ENCODE measurements around the gene PCDH1.

The PCDH1 gene

DNA sequence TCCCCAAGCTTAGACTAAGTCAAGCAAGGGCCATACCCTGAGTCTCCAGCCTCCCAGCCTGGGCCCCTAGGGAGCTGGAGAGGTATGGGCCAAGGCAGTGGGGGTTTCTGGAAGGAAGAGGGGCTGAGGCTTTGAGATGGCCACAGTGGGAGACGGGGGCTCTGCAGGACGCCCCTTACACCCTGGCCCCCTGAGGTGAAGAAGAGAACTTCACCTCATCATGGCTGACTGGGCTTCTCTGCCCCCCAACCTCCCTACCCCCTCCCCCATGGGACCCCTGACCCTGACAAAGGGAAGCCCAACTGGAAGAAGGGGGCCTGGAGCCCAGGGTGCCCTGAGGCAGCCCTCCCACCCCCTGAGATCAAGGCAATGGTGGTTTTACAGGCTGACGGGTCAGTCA lies 25.8 kb downstream of the PCDH1 start:
- DNase-seq = no peak

DNA sequence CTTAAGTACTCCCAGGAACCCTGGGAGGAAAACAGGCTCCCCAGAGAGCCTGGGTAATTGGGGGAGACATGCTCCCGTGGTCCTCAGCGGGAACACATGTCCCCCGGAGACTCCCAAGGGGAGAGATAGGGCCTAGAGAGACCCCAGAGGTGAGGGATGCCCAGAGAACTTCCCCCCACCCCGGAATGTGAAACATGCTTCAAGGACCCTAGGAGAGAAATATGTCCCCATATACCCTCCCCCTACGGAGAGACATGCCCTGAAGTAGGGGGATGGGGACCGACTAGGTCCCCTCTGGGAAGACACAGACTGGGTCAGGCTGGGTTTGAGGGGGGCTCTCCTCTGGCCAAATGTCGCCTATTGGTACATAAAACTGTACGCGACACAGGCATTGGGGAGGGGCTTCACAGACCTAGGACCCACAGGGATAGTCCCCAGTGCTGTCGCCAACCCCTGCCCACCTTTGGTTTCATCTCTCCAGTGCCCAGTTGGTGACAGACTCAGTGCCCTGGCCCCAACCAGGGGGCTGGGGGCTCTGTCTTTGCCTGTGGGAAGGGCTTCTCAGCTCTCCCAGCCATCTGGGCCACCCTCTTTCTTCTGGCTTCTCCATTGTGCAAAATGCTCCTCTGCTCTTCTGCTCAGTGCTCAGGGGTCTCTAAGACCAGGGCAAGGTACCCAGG lies 26.9 kb downstream of the PCDH1 start:
- no peak for DNase-seq

DNA sequence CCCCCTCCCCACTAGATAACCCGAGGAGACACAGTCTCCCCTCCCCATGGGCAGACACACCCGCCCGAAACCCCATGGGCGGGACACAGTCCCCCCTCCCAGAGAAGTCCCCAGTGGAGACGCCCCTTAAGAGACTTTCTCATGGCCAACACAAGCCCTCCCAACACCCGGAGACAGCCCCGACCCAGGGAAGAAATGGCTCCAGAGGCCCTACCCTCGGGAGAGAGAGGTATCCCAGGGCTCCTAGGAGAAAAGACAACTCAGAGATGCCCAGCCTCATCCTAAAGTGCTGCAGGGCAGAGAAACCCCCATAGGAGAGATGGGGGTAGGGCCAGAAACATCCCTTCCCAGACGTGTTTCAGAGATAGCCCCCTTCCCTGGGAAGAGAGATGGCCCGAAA lies 27.4 kb downstream of the PCDH1 start:
- no peak for DNase-seq

DNA sequence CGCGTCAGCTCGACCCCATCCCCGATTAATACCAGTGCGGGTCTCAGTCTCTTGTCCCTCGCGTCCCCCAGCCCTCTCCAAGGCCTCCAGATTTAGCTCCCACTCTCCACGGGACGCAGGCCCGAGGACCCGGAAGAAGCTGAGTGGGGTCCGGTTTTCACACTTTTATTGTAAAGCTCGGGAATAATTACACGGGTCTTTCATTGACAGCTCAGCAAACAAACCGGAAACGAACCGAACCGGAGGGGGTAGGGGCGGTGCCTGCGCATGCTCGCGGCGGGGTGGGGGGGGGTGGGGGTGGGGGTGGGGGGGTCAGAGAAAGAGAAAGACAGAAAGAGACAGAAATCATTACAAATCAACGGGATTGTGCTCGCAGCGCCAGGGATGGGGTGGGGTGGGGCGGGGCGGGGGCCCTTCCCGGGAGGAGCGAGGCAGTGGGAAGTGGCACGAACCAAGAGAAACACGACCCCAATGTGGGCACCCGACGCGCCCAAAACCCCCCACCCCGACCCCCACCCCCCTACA lies 27.9 kb downstream of the PCDH1 start:
- DNase-seq = no peak

DNA sequence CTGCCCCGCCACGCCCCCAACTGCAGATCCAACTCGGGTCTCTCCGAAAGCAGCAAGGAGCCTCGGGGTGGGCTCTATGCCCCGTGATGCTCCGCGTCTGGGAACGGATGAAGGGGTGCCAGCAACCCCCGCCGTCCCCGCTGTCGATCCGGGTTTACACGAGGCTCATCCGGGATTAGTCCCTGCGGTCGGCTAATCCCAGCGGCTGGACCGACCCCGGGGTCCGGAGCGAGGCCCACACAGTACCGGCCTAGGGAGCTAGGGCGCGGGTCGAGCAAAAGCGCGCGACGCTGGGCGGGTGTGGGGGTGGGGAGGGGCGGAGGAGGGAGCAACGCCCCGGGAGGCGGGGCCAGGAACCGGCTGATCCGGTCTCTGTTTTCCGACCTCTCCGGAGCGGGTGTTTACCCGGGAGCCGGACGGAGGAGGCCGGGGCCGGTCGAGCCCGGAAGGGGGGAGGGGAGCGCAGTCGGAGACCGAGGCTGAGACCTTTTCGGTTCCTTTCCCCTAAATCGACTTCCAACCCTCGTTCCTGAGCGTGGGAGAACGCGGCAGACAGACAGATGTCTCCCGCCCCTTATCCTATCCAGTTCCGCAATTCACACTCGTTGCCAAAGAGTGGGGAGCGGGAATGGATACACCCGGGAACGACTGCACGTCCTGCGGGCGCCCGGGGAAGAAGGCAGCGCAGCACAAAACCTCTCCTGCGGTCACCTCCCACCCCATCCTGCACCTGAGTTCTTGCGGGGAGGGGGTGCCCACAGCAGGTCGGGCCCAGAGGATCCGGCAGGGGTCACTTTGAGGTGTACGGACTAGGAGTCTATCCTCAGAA lies 28.6 kb downstream of the PCDH1 start:
- no peak for DNase-seq

DNA sequence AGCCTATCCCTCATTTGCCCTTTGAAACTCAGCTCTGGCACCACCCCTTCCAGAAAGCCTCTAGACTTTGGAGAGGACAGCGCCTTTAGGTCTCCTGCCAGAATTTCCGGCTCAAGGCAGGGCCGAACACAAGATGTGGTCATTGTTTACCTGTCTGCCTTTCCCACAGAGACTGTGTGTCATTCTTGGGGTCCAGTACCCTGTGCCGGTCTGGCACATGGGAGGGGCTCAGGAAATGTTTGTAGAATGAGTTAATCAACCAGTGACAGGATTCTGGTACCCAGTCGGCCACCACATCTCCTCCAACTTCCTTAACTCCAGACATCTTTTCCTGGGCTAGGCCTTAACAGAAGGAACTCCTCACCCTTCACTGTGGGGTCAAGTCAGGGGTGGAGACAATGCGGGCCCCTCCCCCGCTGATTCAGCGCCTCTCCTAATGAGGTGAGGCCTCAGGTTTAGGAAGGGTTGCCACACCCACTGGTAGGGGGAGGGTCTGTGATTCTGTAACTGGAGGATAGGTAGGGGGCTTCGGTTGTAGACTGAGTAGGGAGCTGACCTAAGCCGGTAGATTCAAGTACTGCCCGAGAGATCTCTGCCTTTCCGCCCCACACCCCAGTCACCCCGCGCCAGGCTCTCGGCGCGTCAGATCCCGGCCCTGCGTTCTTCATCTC lies 29.3 kb downstream of the PCDH1 start:
- no peak for DNase-seq

DNA sequence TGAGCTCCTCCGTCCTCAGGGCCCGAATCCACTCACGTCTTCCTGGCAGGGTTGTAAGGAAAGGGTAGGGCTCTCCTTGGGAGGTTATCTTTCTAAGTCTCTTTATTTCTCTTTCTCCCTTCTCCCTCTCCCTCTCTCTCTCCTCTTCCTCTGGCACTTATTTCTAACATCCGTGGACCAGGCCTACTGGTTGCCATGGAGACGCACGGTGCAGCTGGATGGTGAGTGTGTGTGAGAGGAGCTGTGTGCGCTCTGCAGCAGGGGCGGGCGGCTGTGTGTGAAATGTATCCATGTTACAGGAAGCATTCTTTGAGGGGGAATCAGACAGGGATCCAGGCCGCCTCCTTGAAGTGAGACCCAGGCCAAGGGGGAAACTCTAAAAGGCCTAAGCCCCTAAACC lies 32.2 kb downstream of the PCDH1 start:
- no peak for DNase-seq

DNA sequence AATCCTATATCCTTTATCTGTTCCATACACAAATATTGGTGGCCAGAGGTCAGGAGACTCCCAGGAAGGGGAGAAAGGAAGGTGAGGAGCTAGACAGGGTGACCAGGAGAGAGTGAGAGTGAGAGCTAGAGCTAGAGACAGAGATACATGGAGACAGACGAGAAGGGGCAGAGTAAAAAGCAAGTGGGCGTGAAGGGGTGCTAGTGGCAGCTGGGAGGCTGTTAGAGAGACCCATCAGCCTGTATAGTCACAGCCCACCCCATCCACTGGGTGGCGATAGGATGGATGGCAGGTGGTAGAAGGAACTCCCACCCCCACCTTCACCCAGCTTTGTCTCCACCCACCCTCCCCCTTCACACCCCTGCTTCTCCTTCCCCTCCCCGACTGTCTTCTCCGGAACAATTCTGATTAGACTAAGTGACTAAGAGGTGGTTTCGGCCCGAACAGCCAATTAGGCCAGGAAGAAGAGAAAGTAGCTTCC lies 32.8 kb downstream of the PCDH1 start:
- no peak for DNase-seq

DNA sequence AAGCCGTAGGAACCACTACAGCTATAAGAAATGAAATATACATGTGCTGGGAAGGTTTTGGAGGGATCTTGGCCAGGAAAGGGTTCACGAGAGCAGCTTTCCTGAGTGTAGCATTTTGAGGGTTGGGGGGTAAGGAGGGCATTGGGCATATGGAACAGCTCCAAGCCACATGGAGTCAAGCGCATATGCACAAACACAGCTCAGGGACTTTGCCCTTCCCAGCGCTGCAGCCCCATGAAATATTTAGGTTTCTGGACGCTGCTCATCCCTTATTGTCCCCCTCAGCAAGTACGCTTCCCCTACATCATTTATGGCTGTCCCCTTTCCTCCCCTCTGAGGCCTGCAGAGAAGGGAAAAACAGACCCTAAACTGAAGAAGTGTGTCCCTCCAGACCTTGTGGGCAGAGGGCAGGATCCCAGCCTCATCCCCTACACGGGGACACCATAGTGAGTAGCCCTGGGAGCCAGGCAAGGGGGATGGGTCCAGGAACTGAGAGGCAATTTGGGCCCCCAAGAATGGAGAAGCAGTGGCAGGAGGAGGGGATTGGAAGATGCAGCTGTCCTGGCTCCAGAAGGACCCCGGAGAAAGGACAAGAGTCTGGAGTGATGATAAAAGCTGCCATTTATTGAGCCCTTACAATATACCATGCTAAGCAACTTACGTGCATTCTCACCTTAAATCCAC lies 33.7 kb downstream of the PCDH1 start:
- DNase-seq = no peak

DNA sequence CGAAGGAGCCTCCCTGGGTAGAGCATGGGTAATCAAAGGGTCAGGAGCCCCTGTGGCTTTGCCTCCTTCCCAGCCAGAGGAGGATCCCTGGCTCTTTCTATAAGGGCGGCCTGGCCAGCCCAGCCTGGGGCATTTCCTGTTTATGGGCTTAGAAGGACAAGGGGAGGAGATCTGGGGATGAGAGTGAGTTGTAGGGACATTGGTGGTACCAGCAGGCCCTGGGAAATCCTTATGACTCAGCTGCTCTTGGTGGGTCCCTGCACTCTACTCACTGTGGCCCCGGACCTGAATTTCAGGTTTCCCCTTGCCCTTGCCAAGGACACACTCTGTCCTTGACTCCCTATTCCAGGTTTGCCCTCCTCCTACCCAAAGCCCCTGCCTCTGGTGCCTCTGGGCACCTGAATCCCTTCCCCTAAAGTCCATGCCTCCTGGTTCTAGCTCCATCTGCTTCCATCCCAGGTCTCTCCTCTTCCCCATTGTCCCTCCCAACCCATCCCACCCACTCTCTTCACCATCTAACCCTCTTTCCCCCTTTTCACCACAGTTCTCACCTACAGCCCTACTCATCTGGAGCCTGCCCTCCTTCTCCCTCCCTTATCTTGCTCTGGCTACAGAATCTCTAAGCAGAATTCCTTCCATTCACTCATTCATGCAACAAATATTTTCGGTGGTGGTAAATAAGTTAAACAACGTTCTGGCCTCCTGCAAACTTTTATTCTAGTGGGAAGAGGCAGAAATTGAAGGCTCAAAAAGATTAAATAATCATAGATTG lies 34.9 kb downstream of the PCDH1 start:
- no peak for DNase-seq

DNA sequence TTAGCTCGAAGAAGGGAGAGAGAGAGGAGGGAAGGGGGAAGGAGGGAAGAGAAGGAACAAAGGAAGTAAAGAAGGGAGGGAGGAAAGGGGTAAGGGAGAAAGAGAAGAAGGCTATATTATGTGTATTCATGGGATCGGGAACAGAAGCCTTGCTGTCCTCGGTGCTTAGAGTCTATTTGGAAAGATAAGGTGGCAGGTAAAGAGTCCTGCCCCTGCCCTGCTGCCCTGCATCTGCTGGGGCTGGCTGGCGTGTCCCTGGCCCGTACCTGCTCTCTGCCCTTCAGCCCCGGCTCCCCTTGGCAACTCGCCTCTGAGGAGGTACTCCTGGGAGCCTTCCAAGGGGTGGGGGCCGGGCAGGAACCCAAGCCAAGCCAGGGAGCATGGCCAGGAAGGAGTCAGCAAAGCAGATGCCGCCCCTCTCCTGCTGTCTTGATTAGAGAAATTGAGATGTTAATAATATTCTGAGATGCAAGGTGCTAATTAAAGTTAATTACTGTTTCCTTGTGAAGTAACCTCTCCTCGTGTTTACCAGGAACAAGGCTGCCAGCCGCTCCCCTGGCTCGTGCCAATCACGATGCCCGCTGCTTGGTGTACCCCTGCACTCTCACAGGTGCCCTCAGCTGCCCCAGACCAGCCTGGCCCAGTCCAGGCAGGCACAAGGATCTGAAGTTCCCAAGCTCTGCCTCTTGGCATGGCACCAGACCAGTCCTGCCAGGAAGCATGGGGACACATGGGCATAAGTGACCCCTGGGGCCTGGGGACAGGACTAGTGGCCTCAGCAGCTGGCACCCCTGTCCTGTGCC lies 36.6 kb downstream of the PCDH1 start:
- DNase-seq = no peak

DNA sequence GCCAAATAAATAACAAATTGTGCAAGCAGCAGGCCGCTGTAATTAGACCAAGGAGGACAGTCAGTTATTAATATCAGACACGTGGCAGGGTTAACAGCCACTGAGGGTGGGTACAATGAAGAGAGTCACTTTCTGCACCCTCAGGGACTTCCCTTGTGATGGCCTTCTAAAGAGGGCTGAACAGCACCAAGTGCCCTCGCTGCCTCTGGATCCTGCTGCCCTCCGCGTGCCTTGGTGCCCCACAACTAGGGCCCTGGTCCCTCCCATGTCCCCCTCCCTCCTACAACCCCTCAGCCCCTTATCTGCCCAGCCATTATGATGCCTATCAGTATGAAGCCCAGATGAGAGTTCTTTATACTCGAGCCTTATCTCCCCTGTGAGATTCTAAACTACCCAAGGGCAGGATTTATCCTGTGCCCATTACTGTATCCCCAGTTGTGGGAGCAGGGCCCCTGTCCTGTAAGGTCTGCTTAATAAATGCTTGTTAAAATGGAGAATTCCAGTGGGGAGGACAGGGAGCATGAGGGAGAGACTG lies 37.3 kb downstream of the PCDH1 start:
- DNase-seq = no peak

DNA sequence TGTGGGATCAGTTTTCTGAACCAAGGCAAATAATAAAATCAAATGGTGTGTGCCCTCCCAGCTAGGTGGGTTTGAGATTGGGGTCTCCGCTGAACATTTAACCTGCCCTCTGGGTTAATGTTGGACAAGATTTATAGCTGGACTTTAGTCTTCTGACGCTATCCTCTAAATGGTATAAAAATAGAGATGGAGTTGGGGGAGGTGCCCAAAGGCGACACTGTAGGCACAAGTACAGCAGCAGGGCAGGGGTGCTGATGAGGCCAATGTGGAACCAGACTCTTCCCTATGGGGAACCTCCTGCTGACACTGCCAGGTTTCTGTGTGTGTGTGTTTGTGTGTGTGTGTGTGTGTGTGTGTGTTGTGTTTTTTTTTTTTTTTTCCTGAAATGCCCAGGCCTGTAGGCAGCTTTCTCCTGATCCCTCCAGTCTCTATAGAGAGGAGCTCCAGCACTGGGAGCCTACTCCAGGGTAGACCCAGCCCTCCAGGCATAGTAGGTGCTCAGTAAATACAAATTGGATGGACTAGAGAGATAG lies 37.9 kb downstream of the PCDH1 start:
- DNase-seq = no peak

DNA sequence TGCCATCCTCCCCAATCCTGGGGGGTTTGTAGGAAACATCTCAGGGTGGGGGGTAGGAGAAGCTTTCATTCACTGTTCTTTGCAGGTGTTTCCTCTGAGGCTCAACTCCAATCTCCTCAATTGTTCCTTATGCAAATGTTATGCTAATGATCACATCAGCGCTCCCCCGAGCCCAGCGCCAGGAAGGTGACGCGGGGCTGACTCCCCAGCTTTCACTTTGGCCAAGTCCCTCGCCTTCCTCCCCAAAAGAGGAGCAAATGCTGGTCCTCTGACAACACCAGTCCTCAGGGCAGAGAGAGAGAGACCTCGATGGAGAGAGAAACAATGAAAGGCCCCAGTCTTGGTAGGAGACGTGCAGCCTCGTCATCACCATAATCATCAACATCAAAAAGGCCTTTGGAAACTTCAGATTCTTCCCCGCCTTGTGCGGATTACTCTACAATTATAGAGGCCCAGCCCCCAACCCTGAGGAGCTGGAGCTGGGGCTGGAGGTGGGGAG lies 39.1 kb downstream of the PCDH1 start:
- DNase-seq = no peak

DNA sequence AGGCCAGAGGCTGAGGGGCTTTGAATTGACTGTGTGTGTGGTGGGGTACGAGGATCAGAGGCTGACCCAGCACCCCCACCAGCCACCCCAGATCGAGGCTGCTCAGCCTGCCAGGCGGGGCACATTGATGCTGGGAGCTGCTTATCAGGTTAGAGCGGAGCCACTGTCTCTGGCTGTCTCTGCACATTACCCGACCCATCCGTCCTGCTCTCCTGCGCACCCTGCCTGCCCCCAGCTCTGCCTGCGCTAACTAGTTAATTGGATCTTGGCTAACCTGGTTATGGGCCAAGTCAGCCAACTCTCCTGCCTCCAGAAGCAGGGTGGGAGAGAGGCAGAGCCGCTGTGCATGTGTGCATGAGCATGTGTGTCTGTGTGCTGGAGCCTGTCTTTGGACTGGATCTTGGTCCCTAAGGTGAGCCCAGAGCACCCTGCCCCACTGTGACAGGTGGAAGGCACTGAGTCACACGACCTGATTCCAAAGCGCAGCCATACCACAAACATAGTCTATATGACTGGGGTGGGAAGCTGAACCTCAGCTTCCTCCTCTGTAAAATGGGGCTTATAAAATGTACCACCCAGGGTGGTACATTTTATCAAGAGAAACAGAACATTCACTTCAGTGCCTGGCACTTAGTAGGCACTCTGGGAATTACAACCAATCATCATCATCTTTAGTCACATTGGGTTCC lies 39.7 kb downstream of the PCDH1 start:
- DNase-seq = no peak

DNA sequence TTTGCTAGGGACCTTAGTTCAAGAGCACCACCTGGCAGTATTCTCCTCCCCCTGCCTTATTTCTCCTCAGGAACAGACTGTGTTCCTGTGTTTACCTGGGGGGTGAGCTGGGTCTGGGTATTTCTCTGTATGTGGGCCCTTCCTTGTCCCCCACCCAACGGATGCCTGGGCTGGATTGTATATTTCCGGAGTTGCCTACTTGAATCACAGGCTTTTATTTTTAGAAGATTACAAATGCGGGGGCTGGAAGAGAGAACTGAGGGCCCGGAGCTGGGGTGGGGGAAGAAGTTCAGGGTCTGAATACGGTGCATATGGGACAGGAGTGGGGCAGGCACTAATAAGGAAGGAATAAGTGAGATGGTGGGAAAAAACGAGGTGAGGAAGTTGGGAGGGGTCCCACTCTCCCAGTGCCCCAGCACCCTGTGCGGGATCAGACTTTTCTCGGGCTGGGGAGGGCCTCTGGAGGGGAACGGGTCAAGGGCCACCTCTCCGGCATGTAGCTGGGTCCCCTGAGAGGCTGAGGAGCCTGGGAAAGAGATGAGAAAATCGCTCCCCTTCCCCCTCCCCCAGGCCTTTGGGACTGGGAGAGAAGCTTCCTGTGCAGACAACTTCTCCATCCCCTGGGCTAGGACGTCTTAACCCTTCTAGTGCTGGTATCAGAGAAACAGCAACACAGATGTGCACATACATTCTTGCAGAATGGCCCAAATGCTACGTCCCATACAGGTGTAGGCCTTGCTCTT lies 42.1 kb downstream of the PCDH1 start:
- no peak for DNase-seq

DNA sequence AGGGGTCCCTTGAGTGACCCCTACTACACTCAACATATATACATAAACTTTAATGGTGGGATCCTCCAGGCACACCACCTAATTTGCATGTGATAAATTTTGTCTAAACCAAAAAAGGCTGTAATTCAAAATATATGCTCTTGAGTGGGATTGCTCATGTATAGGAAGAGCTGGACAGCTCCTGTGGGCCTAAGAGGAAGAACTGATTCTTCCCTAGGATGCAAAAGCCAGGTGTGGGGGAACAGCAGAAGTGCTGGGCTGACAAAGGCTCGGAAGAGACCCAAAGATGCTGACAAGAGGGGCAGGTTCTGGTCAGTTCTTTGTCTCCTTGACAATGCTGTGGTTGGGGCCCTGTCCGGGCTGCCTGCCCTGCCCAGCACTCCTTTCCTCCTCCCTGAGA lies 43.9 kb downstream of the PCDH1 start:
- DNase-seq = no peak

DNA sequence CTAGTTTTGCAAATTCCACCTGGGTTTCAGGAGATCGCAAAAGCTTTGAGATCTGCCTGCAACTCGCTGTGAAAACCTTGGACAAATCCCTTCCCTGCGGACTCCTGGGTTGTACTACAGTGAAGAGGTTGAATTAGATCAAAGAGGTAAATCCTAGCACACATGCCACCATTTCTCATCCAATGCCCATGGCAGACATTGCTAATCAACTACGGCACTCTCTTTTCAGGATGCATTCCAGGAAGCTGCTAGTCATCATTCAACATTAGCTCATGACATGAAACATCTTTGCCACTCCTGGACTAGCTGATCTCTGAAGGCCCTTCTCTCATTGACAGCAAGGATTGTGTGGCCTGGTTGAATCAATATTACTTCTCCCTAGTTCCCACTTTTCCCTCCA lies 46.1 kb downstream of the PCDH1 start:
- no peak for DNase-seq

DNA sequence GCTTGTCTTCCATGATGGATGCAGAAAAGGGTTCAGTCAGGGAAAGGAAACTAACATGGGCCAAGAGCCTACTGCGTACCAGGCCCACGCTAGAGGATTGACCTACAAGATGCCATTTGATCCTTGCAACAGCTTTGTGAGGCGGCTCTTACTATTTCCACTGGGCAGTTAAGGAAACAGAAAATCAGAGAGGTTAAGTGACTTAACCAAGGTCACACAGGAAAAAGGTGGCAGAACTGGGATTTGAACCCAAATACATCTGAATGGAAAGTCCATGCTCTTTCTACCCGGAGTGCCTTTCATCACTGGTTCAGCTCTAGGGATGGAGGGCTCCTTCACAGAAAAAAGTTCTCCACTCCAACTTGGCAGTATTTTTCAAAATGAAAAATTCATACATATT lies 50.0 kb downstream of the PCDH1 start:
- DNase-seq = no peak
